Heart left ventricle (tissue), 16 donors: Measurements from ENCODE around the gene NOP9. TPM values are rescaled to one million over a fixed set of nuclear protein-coding genes. Genes with fewer than 3 reads are reported as not detected.
A peak's percentile ranks its signal among the peaks of the same experiment; 100 is the strongest.

Experiments used
- ATAC-seq, 4 donors: fragments of 200-7000 bp; cut with Tn5 transposase; one replicate each; pipeline ENCODE4 v1.9.1; 2020 to 2022; ENCODE audit warnings: moderate library complexity in 4 of 4, mild to moderate bottlenecking in 3 of 4, moderate number of reproducible peaks in 1 of 4
- DNase-seq, 5 donors: peaks; one replicate each; pipeline ENCODE4 v3.0.0-alpha.2; 2020
- H3K27ac ChIP-seq, 12 donors: fragments of 200-600 bp; sonication (generic) in 4 of 12; one replicate each; pipeline versions ENCODE4 v1.5.0 to v1.8.0; 2016 to 2022; ENCODE audit warnings: mild to moderate bottlenecking in 2 of 12
- H3K27me3 ChIP-seq, 9 donors: fragments of 200-600 bp; sonication (generic) in 2 of 9; one replicate each; pipeline versions ENCODE4 v1.5.1 to v1.8.0; 2016 to 2022; ENCODE audit warnings: mild to moderate bottlenecking in 3 of 9
- H3K36me3 ChIP-seq, 9 donors: fragments of 200-600 bp; sonication (generic) in 2 of 9; one replicate each; pipeline versions ENCODE4 v1.5.0 to v1.8.0; 2018 to 2022; ENCODE audit warnings: mild to moderate bottlenecking in 2 of 9
- H3K4me1 ChIP-seq, 12 donors: fragments of 200-600 bp; sonication (generic) in 4 of 12; one replicate each; pipeline versions ENCODE4 v1.5.0 to v1.8.0; 2016 to 2022; ENCODE audit warnings: mild to moderate bottlenecking in 3 of 12
- H3K4me3 ChIP-seq, 12 donors: fragments of 200-600 bp; sonication (generic) in 4 of 12; one replicate each; pipeline versions ENCODE4 v1.5.0 to v1.8.0; 2017 to 2022; ENCODE audit warnings: mild to moderate bottlenecking in 9 of 12, moderate library complexity in 4 of 12
- H3K9me3 ChIP-seq, 12 donors: fragments of 200-600 bp; sonication (generic) in 4 of 12; one replicate each; pipeline versions ENCODE4 v1.5.0 to v1.8.0; 2016 to 2022; ENCODE audit warnings: mild to moderate bottlenecking in 1 of 12
- POLR2A ChIP-seq, 2 donors: fragments of 450-650 bp; IDR thresholded peaks; one replicate each; pipeline ENCODE4 v1.6.1; 2017; ENCODE audit warnings: antibody characterized with exemption in 2 of 2, mild to moderate bottlenecking in 2 of 2, moderate library complexity in 2 of 2
- WGBS, 4 donors: extraction: QIAGEN DNeasy Blood & Tissue Kit in 2 of 4; methylation state at CpG; one replicate each; pipeline versions ENCODE4 v1.1.5 to v1.1.7; 2013 to 2018; 5-methylcytosine and 5-hydroxymethylcytosine counted together
- intact Hi-C, 10 donors: fragments of 100-400 bp; cut with DNase I; formaldehyde crosslinking; loops; one replicate each; pipeline versions ENCODE4 v1.11.1 to v1.14.2; 2022
- polyA plus RNA-seq, 2 donors: library from polyadenylated mRNA; stranded (reverse); fragments of 200-250 nt; gene quantifications; one replicate each; pipeline ENCODE4 v1.2.3, GENCODE V29; 2013
- total RNA-seq, 9 donors: library from RNA; depleted of rRNA in 2 of 9; stranded (reverse); fragments of >200 nt in 2 of 9; fragmentation: NEBNext Ultra II Directional in 3 of 9; extraction: Animal tissue kit (Norgen Biotek cat#: 25700) in 3 of 9; gene quantifications; one replicate each; pipeline versions ENCODE4 v1.1.0 to v1.2.4, GENCODE V29; 2016 to 2023
- TF ChIP-seq, protein P1 (sequence below), 12 donors: fragments of 200-600 bp; sonication (generic) in 4 of 12; IDR thresholded peaks; one replicate each; pipeline versions ENCODE4 v1.5.0 to v1.8.0; 2018 to 2022; ENCODE audit warnings: antibody characterized with exemption in 12 of 12, mild to moderate bottlenecking in 5 of 12
- donor health status: ischemic (EF 13 %, LVEDD 7.1; RV severe dilation, severe dysfunction).
- donor health status: healthy with polysubstance abuse.
- donor health status: DM: no; HTN: yes; CAD: no.
- donor health status: DM: no; HTN: no; CAD: no.
- donor health status: ischemic (EF 25% LVEDD 6.9; RV normal size, moderate dysfunction).
- donor health status: ischemic (EF 25% LVEDD 5.7; RV mildly dilated, moderate dysfunction).
- donor health status: healthy.
- donor health status: DM: yes; HTN: yes; CAD: no.
- donor health status: ischemic (EF 35%, LVEDD 5.7; RV mildly dilated, moderate dysfunction).
- donor health status: nonischemic (EF 11% LVEDD 7.7; RV severe dilation, severe dysfunction).
- donor health status: DM: yes; HTN: yes; CAD: no.
- donor health status: PGD.
- donor health status: ischemic (EF 29% LVEDD 5.4; RV normal size, mild dysfunction).
- donor health status: nonischemic (EF 23%, LVEDD 6.1; RV moderate dilation, normal function).

The NOP9 gene
- total and polyA plus RNA-seq, 11 donors = 13.5 to 34.0 (median 27.8) TPM

GRCh38 chr14:24307156-24307574 lies 7.5 kb downstream of the NOP9 start:
- no peak overlapping the region for H3K27ac ChIP-seq
- no peaks in the 10 kb centered on the region for H3K27me3 ChIP-seq
- DNase-seq (peak in 1 of 5 donors; percentile 14), ATAC-seq (no peak)
- TF ChIP-seq POLR2A (IDR thresholded peaks at IDR 0.05) = no peak
- TF ChIP-seq, protein P1, sequence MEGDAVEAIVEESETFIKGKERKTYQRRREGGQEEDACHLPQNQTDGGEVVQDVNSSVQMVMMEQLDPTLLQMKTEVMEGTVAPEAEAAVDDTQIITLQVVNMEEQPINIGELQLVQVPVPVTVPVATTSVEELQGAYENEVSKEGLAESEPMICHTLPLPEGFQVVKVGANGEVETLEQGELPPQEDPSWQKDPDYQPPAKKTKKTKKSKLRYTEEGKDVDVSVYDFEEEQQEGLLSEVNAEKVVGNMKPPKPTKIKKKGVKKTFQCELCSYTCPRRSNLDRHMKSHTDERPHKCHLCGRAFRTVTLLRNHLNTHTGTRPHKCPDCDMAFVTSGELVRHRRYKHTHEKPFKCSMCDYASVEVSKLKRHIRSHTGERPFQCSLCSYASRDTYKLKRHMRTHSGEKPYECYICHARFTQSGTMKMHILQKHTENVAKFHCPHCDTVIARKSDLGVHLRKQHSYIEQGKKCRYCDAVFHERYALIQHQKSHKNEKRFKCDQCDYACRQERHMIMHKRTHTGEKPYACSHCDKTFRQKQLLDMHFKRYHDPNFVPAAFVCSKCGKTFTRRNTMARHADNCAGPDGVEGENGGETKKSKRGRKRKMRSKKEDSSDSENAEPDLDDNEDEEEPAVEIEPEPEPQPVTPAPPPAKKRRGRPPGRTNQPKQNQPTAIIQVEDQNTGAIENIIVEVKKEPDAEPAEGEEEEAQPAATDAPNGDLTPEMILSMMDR (IDR thresholded peaks at IDR 0.05) = no peak
- no peak overlapping the region for H3K4me3 ChIP-seq
- intact Hi-C loops = no loop called here
- WGBS, 4 donors = 80 to 85% (median 84%) methylated on average over 11 of the region's 11 CpGs
- H3K36me3 ChIP-seq = peaks cover 0 to 58% (median 52%) of the 10 kb centered on the region in 9 donors
- H3K9me3 ChIP-seq = no peaks in the 10 kb centered on the region
- H3K4me1 ChIP-seq = peaks cover 5 to 46% (median 26%) of the 10 kb centered on the region in 12 donors

GRCh38 chr14:24307575-24308341 lies 8.1 kb downstream of the NOP9 start, which contains the start of gene CIDEB:
Gene CIDEB, minus strand, starts transcription at chr14:24307977. Its CDS starts 119 bp downstream, at chr14:24307858.
- no peak within 1 kb of the TSS for H3K4me3 ChIP-seq
- no peak for TF ChIP-seq POLR2A (IDR thresholded peaks at IDR 0.05)
- TF ChIP-seq, protein P1 (IDR thresholded peaks at IDR 0.05) = peak; percentile 79 to 96 (median 90)
- H3K36me3 ChIP-seq = peaks cover 0 to 52% (median 46%) of the 10 kb centered on the region in 9 donors
- DNase-seq (peak in 3 of 5 donors; percentile 42 to 59 (median 58)), ATAC-seq (peak in 3 of 4 donors; percentile 3 to 23 (median 13))
- 56 to 63% (median 61%) methylated on average over 6 of the region's 6 CpGs for WGBS, 4 donors
- H3K27ac ChIP-seq = no peak within 1 kb of the TSS
- H3K4me1 ChIP-seq = peaks cover 9 to 52% (median 32%) of the 10 kb centered on the region in 12 donors
- no peaks in the 10 kb centered on the region for H3K9me3 ChIP-seq
- intact Hi-C loops = no loop called here
- no peaks in the 10 kb centered on the region for H3K27me3 ChIP-seq

DNA sequence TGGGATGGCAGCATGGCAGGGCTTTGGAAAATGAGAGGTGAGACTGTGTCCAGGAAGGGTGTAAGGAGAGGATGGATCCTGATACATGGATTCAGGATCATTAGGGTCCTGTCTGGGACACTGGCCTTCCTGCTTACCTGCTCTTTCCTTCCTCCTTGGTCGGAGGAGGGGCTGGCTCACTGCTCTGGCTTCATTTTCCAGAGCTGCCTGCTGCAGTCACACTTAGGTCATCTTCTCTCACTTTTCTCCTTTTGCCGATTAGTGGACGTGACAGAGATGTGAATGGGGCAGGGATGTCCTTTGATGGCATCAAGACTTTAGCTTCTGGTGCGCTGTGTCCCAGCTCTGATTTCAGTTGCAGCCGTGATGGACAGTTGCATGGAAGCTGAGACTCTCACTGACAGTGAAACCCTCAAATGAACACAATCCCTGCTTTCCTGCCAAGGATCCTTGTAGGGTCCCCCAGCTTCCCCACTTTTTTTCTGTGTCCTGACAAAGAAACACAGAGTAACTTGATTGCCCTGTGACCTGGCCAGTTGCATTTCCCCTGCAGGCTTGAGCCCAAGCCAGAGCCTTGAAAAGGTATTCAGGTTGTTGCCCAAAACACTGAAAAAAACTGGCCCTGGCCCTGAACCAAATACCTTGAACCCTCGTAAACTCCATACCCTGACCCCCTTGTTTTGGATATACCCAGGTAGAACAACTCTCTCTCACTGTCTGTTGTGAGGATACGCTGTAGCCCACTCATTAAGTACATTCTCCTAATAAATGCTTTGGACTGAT lies 8.9 kb downstream of the NOP9 start:
- TF ChIP-seq, protein P1 (IDR thresholded peaks at IDR 0.05) = peak in 4 of 12 donors; percentile 1 to 40 (median 23)
- no peak for TF ChIP-seq POLR2A (IDR thresholded peaks at IDR 0.05)
- no peak overlapping the region for H3K4me3 ChIP-seq
- no peaks in the 10 kb centered on the region for H3K9me3 ChIP-seq
- ATAC-seq = no peak
- no peak overlapping the region for H3K27ac ChIP-seq
- H3K27me3 ChIP-seq = no peaks in the 10 kb centered on the region
- WGBS, 4 donors = 82 to 87% (median 85%) methylated on average over 7 of the region's 7 CpGs
- peaks cover 0 to 44% (median 38%) of the 10 kb centered on the region in 9 donors for H3K36me3 ChIP-seq
- intact Hi-C loops = no loop called here
- H3K4me1 ChIP-seq = peaks cover 9 to 59% (median 37%) of the 10 kb centered on the region in 12 donors
- DNase-seq = peak in 1 of 5 donors; percentile 18
